ENCODE measurements around the gene COL21A1. TPM values are rescaled to one million over a fixed set of nuclear protein-coding genes. Genes with fewer than 3 reads are reported as not detected.
A peak's percentile ranks its signal among the peaks of the same experiment; 100 is the strongest.

COL21A1 gene
- total RNA-seq, 6 experiments from 2014 or later: not detected

GRCh38 chr6:56193846-56194245 is 53.5 kb downstream of the COL21A1 start:
- Mint-ChIP-seq H3K27ac (no peak overlapping the region), H3K27me3 (ENCODE audit: insufficient read depth) (peaks cover 1% of the 10 kb centered on the region), H3K4me1 (ENCODE audit: low read depth) (no peaks in the 10 kb centered on the region), H3K9me3 (peaks cover 6% of the 10 kb centered on the region; the same call in 1 of the 2 replicates), H3K36me3 (ENCODE audit: low read depth) (no peaks in the 10 kb centered on the region), H3K4me3 (no peak overlapping the region)
- peak; percentile 0 for DNase-seq
- no peak for TF ChIP-seq CTCF (IDR thresholded peaks at IDR 0.05)

- Mint-ChIP-seq H3K27ac (no peak overlapping the region), H3K4me1 (ENCODE audit: low read depth) (no peaks in the 10 kb centered on the region), H3K4me3 (no peak overlapping the region), H3K27me3 (ENCODE audit: insufficient read depth) (peaks cover 1% of the 10 kb centered on the region), H3K36me3 (ENCODE audit: low read depth) (no peaks in the 10 kb centered on the region), H3K9me3 (peaks cover 6% of the 10 kb centered on the region; the same call in 1 of the 2 replicates)
- no peak for TF ChIP-seq CTCF (IDR thresholded peaks at IDR 0.05)
- DNase-seq: no peak
These were observed 59.0 kb downstream of the COL21A1 start for GRCh38 chr6:56188429-56188828.

GRCh38 chr6:56187686-56188085 is 59.7 kb downstream of the COL21A1 start:
- no peak for TF ChIP-seq CTCF (IDR thresholded peaks at IDR 0.05)
- no peaks in the 10 kb centered on the region for H3K36me3 Mint-ChIP-seq (ENCODE audit: low read depth)
- no peak overlapping the region for H3K27ac Mint-ChIP-seq

GRCh38 chr6:56176741-56177140 is 70.6 kb downstream of the COL21A1 start:
- H3K4me3 Mint-ChIP-seq: no peak overlapping the region
- no peak for DNase-seq
- 0 out of 2 replicates have a peak, but pooled peaks cover 4% of the 10 kb centered on the region for H3K36me3 Mint-ChIP-seq (ENCODE audit: low read depth)
- no peaks in the 10 kb centered on the region for H3K4me1 Mint-ChIP-seq (ENCODE audit: low read depth)
- no peak for TF ChIP-seq CTCF (IDR thresholded peaks at IDR 0.05)
- H3K9me3 Mint-ChIP-seq: peaks cover 30% of the 10 kb centered on the region
- H3K27me3 Mint-ChIP-seq (ENCODE audit: insufficient read depth): peaks cover 3% of the 10 kb centered on the region; the same call in 1 of the 2 replicates
- no peak overlapping the region for H3K27ac Mint-ChIP-seq

More at GRCh38 chr6:56187686-56188085, 59.7 kb downstream of the COL21A1 start:
- no peak for DNase-seq
- Mint-ChIP-seq H3K4me1 (ENCODE audit: low read depth) (no peaks in the 10 kb centered on the region), H3K27me3 (ENCODE audit: insufficient read depth) (peaks cover 1% of the 10 kb centered on the region), H3K9me3 (peaks cover 6% of the 10 kb centered on the region; the same call in 1 of the 2 replicates), H3K4me3 (no peak overlapping the region)

GRCh38 chr6:56173228-56173627 is 74.2 kb downstream of the COL21A1 start:
- H3K9me3 Mint-ChIP-seq: peaks cover 32% of the 10 kb centered on the region
- peaks cover 10% of the 10 kb centered on the region; the same call in 1 of the 2 replicates for H3K4me1 Mint-ChIP-seq (ENCODE audit: low read depth)
- TF ChIP-seq CTCF (IDR thresholded peaks at IDR 0.05): no peak
- H3K27ac Mint-ChIP-seq: no peak overlapping the region
- peaks cover 3% of the 10 kb centered on the region; the same call in 1 of the 2 replicates for H3K27me3 Mint-ChIP-seq (ENCODE audit: insufficient read depth)
- 0 out of 2 replicates have a peak, but pooled peaks cover 4% of the 10 kb centered on the region for H3K36me3 Mint-ChIP-seq (ENCODE audit: low read depth)
- no peak overlapping the region for H3K4me3 Mint-ChIP-seq
- DNase-seq: no peak
